GM12875 (cell line): ENCODE measurements around the gene GDAP1L1.
"Not testable (repeated sequence)": the region's sequence is repeated elsewhere in the genome, so short reads cannot be mapped to it uniquely, and the experiment has no call there.

Source experiments
- H3K4me3 ChIP-seq: one replicate; pipeline ENCODE4 v1.5.1; 2011; ENCODE audit warnings: low read depth, low read length, control low read depth
- TF ChIP-seq, protein P1 (sequence below): IDR thresholded peaks from 2 replicates; pipeline ENCODE4 v1.5.1; 2011; ENCODE audit warnings: low read depth, mild to moderate bottlenecking, control low read depth, inconsistent platforms, low read length, moderate library complexity, borderline replicate concordance; ENCODE audit not compliant: insufficient read depth

GDAP1L1 gene

DNA sequence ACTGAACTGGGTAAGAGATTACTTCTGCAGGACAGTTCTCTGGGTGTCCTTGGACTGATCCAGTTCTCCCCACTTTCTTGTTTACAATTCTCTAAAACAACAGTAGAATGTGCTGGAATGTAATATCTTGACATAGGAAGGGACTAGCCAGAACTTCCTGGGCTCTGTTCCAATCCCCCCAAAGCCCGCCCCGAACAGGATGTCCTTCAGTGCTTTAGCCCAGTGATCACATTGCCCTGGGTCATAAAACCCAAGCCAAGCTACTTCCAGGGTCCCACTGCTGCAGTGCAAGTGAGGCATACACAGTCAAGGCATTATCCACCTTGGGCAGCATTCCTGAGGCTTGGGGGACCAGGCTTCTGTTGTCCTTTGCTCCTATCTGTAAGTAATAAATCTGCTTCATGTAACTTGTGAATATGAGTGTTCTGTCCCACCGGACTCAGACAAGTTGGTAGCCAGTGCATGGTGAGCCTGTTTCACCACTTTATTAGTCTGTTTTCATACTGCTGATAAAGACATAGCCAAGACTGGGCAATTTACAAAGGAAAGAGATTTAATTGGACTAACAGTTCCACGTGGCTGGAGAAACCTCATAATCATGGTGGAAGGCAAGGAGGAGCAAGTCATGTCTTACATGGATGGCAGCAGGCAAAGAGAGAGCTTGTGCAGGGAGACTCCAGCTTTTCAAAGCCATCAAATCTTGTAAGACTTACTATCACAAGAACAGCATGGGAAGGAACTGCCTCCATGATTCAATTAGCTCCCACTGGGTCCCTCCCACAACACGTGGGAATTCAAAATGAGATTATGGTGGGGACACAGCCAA is 40.4 kb downstream of the GDAP1L1 start:
- TF ChIP-seq, protein P1, sequence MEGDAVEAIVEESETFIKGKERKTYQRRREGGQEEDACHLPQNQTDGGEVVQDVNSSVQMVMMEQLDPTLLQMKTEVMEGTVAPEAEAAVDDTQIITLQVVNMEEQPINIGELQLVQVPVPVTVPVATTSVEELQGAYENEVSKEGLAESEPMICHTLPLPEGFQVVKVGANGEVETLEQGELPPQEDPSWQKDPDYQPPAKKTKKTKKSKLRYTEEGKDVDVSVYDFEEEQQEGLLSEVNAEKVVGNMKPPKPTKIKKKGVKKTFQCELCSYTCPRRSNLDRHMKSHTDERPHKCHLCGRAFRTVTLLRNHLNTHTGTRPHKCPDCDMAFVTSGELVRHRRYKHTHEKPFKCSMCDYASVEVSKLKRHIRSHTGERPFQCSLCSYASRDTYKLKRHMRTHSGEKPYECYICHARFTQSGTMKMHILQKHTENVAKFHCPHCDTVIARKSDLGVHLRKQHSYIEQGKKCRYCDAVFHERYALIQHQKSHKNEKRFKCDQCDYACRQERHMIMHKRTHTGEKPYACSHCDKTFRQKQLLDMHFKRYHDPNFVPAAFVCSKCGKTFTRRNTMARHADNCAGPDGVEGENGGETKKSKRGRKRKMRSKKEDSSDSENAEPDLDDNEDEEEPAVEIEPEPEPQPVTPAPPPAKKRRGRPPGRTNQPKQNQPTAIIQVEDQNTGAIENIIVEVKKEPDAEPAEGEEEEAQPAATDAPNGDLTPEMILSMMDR = no peak
- H3K4me3 ChIP-seq = no peak overlapping the region

DNA sequence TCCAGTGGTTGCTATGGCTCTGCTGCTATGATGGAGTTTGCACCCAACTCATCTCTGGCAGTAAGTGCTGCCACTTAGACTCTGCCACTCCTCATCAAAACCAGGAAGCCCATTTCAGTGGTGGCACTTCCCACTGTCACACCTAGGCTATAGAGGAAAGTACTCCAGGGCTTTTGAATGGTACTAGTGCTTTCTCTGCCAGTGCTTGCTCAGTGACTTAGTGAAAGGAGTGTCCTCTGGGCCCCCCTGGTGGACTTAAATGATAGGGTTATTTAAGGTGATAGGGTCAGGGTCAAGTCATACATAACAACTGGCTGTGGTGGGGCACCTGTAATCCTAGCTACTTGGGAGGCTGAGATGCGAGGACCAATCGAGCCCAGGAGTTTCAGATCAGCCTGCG is 41.1 kb downstream of the GDAP1L1 start:
- H3K4me3 ChIP-seq = no peak overlapping the region
- TF ChIP-seq, protein P1 = no peak

DNA sequence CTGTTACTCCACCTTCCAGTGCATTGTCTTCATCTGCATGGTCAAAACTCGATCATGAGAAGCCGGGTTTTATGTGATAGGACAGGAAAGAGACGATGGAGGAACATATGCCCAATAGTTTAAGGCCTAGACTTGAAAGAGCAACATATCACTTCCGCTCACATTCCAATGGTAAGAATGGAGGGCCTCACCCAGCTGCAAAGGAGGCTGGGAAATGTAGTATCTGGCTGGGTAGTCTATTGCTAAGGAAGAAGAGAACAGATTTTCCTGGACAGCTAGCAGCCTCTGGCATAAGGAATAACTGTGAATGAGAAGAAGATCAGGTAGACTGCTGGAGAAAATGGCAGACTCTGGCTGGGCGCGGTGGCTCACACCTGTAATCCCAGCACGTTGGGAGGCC is 44.6 kb downstream of the GDAP1L1 start:
- TF ChIP-seq, protein P1 = no peak
- H3K4me3 ChIP-seq = no peak overlapping the region

DNA sequence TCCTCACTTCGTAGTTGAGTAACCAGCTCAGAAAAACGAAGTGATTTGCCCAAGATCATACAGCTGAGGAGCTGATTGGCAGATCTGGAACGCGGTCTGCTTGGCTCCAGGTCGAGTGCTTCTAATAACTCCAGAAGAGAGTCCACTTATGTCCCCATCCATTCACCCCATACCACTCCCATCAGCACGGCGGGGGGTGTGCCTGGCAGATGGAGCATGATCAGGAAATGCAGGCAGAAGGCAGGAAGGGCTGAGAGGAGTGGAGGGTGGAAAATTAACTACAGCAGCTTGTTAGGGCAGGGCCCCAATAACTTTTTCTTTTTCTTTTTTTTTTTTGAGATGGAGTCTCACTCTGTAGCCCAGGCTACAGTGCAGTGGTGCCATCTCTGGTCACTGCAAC is 48.9 kb downstream of the GDAP1L1 start:
- TF ChIP-seq, protein P1 = no peak
- H3K4me3 ChIP-seq = no peak overlapping the region

DNA sequence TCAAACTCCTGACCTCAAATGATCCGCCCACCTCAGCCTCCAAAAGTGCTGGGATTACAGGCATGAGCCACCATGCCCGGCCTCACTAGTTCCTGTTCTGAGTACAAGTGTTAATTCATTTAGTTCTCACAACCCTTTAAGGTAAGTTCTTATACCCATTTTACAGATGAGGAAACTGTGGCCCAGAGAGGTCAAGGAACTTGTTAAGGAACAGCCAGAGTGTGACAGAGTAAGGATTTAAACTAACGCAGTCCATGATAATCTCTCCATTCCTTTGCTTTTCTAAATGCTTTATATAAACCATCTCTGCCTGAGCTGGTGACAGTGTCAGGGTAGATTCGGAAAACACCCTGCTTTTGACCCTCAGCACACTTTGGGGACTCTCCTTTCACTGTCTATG is 50.6 kb downstream of the GDAP1L1 start:
- TF ChIP-seq, protein P1 = no peak
- no peak overlapping the region for H3K4me3 ChIP-seq

DNA sequence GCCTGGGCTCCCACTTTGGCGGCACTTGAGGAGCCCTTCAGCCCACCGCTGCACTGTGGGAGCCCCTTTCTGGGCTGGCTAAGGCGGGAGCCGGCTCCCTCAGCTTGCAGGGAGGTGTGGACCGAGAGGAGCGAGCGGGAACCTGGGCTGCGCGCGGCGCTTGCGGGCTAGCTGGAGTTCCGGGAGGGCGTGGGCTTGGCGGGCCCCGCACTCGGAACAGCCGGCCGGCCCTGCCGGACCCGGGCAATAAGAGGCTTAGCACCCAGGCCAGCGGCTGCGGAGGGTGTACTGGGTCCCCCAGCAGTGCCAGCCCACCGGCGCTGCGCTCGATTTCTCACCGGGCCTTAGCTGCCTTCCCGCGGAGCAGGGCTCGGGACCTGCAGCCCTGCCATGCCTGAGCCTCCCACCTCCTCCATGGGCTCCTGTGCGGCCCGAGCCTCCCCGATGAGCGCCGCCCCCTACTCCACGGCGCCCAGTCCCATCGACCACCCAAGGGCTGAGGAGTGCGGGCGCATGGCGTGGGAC is 52.0 kb downstream of the GDAP1L1 start:
- H3K4me3 ChIP-seq = not testable (repeated sequence)

DNA sequence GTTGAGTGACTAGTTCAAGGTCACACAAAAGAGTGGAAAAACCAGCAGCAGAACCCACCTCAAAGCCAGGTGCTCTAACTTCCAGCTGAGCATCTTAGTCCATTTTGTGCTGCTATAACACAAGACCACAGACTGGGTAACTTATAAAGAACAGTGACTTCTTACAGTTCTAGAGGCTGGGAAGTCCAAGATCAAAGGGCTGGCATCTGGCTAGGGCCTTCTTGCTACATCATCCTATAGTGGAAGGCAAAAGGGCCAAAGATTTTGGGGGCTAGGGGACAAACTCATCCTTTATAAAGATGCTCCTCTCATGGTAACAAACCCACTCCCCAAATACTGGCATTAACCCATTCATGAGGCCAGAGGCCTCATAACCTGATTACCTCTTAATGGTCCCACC is 54.2 kb downstream of the GDAP1L1 start:
- TF ChIP-seq, protein P1 = no peak
- H3K4me3 ChIP-seq = no peak overlapping the region
